GM19463 (cell line): Measurements from ENCODE around the gene CSTF1.

ENCODE experiments used
- ATAC-seq: cut with Tn5 transposase; IDR thresholded peaks from one replicate; pipeline ENCODE4 v1.9.1; 2021; ENCODE audit warnings: mild to moderate bottlenecking, moderate library complexity; ENCODE audit not compliant: unreplicated experiment

CSTF1 gene

GRCh38 chr20:56392132-56392880 is at the start of gene CSTF1, which contains the start of gene AURKA:
CSTF1 (plus strand) TSS chr20:56392645; CDS start chr20:56395553, 2,908 bp downstream.
AURKA (minus strand) TSS chr20:56392215; CDS start chr20:56388197, 4,018 bp downstream.
- ATAC-seq = peak; percentile 89

- no peak for ATAC-seq
Measured at GRCh38 chr20:56342783-56343182, 49.7 kb upstream of the CSTF1 start.

- ATAC-seq = peak; percentile 73
Measured at GRCh38 chr20:56343861-56344381, 48.5 kb upstream of the CSTF1 start.

- ATAC-seq = no peak
Measured at GRCh38 chr20:56345911-56346310, 46.5 kb upstream of the CSTF1 start.

- ATAC-seq = no peak
Measured at GRCh38 chr20:56347628-56348304, 44.7 kb upstream of the CSTF1 start.

- ATAC-seq = no peak
Measured at GRCh38 chr20:56348305-56348693, 44.1 kb upstream of the CSTF1 start.

GRCh38 chr20:56348746-56349145 is 43.7 kb upstream of the CSTF1 start:
- ATAC-seq = no peak

GRCh38 chr20:56350842-56351241 is 41.6 kb upstream of the CSTF1 start:
- no peak for ATAC-seq

- ATAC-seq = no peak
Measured at GRCh38 chr20:56352345-56353055, 39.9 kb upstream of the CSTF1 start.

GRCh38 chr20:56353356-56353755 is 39.1 kb upstream of the CSTF1 start:
- no peak for ATAC-seq

- ATAC-seq = no peak
Measured at GRCh38 chr20:56358070-56358469, 34.4 kb upstream of the CSTF1 start.

- ATAC-seq = peak; percentile 98
Measured at GRCh38 chr20:56358600-56359211, 33.7 kb upstream of the CSTF1 start, which contains the start of gene FAM210B. FAM210B (plus strand) TSS chr20:56358974; CDS start chr20:56359006, 32 bp downstream.

- ATAC-seq = no peak
Measured at GRCh38 chr20:56359212-56360132, 33.0 kb upstream of the CSTF1 start.

GRCh38 chr20:56360133-56360907 is 32.1 kb upstream of the CSTF1 start:
- no peak for ATAC-seq

GRCh38 chr20:56360908-56361205 is 31.6 kb upstream of the CSTF1 start:
- ATAC-seq = no peak

GRCh38 chr20:56361900-56362299 is 30.5 kb upstream of the CSTF1 start:
- ATAC-seq = no peak

- no peak for ATAC-seq
Measured at GRCh38 chr20:56362833-56363413, 29.5 kb upstream of the CSTF1 start.

- no peak for ATAC-seq
Measured at GRCh38 chr20:56363491-56363890, 29.0 kb upstream of the CSTF1 start.
